K562 (cell line): ENCODE data around the gene EFNA1. TPM values are rescaled to one million over a fixed set of nuclear protein-coding genes. Genes with fewer than 3 reads are reported as not detected.

ENCODE experiments used
- CBX2 ChIP-seq: fragments of 200-600 bp; sonication (generic); IDR thresholded peaks from one replicate; pipeline ENCODE4 v1.6.1; 2012; ENCODE audit warnings: mild to moderate bottlenecking, low read length, inconsistent platforms; ENCODE audit not compliant: insufficient read depth, poor library complexity, severe bottlenecking
- E4F1 ChIP-seq: fragments of 250-450 bp; sonication (Bioruptor Pico); IDR thresholded peaks from 2 replicates; pipeline ENCODE4 v1.5.0; 2021; ENCODE audit warnings: mild to moderate bottlenecking, borderline replicate concordance
- GTF2A2 ChIP-seq: IDR thresholded peaks from 2 replicates; pipeline ENCODE4 v1.6.1; 2016; ENCODE audit warnings: mild to moderate bottlenecking, missing genetic modification characterization, missing compliant biosample characterization
- HES1 ChIP-seq: fragments of 450-650 bp; IDR thresholded peaks from 2 replicates; pipeline ENCODE4 v1.6.1; 2016; ENCODE audit warnings: low read depth, mild to moderate bottlenecking, moderate library complexity
- KDM5B ChIP-seq: fragments of 200-600 bp; sonication (generic); IDR thresholded peaks from 2 replicates; pipeline ENCODE4 v1.6.1; 2012; ENCODE audit warnings: low read depth, mild to moderate bottlenecking, moderate library complexity, low read length, control low read depth, inconsistent platforms; ENCODE audit not compliant: insufficient replicate concordance
- NFATC3 ChIP-seq: fragments of 450-650 bp; IDR thresholded peaks from 2 replicates; pipeline ENCODE4 v1.6.1; 2017; ENCODE audit warnings: mild to moderate bottlenecking
- SRSF9 ChIP-seq: fragments of 200-400 bp; formaldehyde crosslinking; IDR thresholded peaks from 2 replicates; pipeline ENCODE4 v1.6.1; 2017; ENCODE audit warnings: low read depth, low read length, borderline replicate concordance
- STAT5A ChIP-seq: IDR thresholded peaks from 2 replicates; pipeline ENCODE4 v1.6.1; 2012; ENCODE audit warnings: low read length, inconsistent platforms, borderline replicate concordance
- TBP ChIP-seq: optimal IDR thresholded peaks from 2 replicates; pipeline ENCODE3; 2011; ENCODE audit warnings: low read depth, low read length, improper control_type of control experiment
- TCF7L2 ChIP-seq: fragments of 150-350 bp; IDR thresholded peaks from 2 replicates; pipeline ENCODE4 v1.6.1; 2016; ENCODE audit warnings: low read depth, mild to moderate bottlenecking, low read length, moderate library complexity
- TEAD1 ChIP-seq, 2 experiments: fragments of 450-650 bp in 1 of 2; sonication (generic) in 1 of 2; formaldehyde crosslinking; IDR thresholded peaks; 2 replicates each; pipeline versions ENCODE4 v1.4.0 to v1.8.0; 2020 to 2022; ENCODE audit warnings: mild to moderate bottlenecking in 2 of 2, missing genetic modification reagents in 1 of 2
- TRIM28 ChIP-seq: fragments of 450-650 bp; IDR thresholded peaks from 2 replicates; pipeline ENCODE4 v1.6.1; 2017
- UBTF ChIP-seq, 2 experiments: IDR thresholded peaks; 2 replicates each; pipeline ENCODE4 v1.6.1; 2012; ENCODE audit warnings: improper control_type of control experiment in 2 of 2, low read depth in 2 of 2, low read length in 2 of 2, borderline replicate concordance in 1 of 2
- YY1 ChIP-seq, 3 experiments: IDR thresholded peaks; 2 replicates each; pipeline ENCODE4 v1.6.1; 2011; ENCODE audit warnings: low read length in 2 of 3, mild to moderate bottlenecking in 2 of 3, moderate library complexity in 2 of 3, borderline replicate concordance in 1 of 3, control low read depth in 1 of 3, low read depth in 1 of 3; ENCODE audit not compliant: insufficient read depth in 3 of 3, insufficient replicate concordance in 2 of 3, control insufficient read depth in 1 of 3, insufficient read length in 1 of 3; ENCODE audit errors: extremely low read depth in 1 of 3
- ZEB2 ChIP-seq: fragments of 450-650 bp; IDR thresholded peaks from 2 replicates; pipeline ENCODE4 v1.6.1; 2016
- ZNF444 ChIP-seq: fragments of 250-450 bp; sonication (Bioruptor Pico); IDR thresholded peaks from 2 replicates; pipeline ENCODE4 v1.4.0; 2020; ENCODE audit warnings: mild to moderate bottlenecking, moderate library complexity
- polyA plus RNA-seq, 8 experiments: library from polyadenylated mRNA; depleted of rRNA in 4 of 8; stranded (reverse) in 5 of 8; unstranded in 3 of 8; fragments of >200 nt; fragmentation: Nextera tagmentation in 2 of 8; fragmentation: Illumina TruSeq in 1 of 8; extraction: Ambion mirVana in 2 of 8; extraction: Trizol in 1 of 8; gene quantifications; 2 replicates each; pipeline versions ENCODE4 v1.2.1 to v1.2.3, GENCODE V29; 2011 to 2014; ENCODE audit warnings: inconsistent platforms in 1 of 8, missing spikeins in 1 of 8
- total RNA-seq, 7 experiments: library from RNA; depleted of rRNA in 6 of 7; stranded (reverse); fragments of >200 nt in 6 of 7; fragmentation: Illumina TruSeq in 2 of 7; extraction: Trizol in 2 of 7; gene quantifications; 2 replicates each; pipeline versions ENCODE4 v1.2.1 to v1.2.3, GENCODE V29; 2011 to 2021; ENCODE audit warnings: low replicate concordance in 1 of 7
- TF ChIP-seq, protein P1 (sequence below): sonication (generic); formaldehyde crosslinking; IDR thresholded peaks from 2 replicates; pipeline ENCODE4 v1.8.1; 2023; ENCODE audit warnings: mild to moderate bottlenecking, missing genetic modification reagents
- TF ChIP-seq, protein P2 (sequence below), 2 experiments: fragments of 450-650 bp in 1 of 2; sonication (generic) in 1 of 2; formaldehyde crosslinking; conservative IDR thresholded peaks; 2 replicates each; pipeline versions ENCODE4 v1.4.0 to v1.8.1; 2020 to 2022; ENCODE audit warnings: mild to moderate bottlenecking in 1 of 2, missing genetic modification reagents in 1 of 2

The EFNA1 gene
- total and polyA plus RNA-seq, 9 of the 15 experiments (the other 6 are each of a cell fraction or from before 2014, with no cell fraction given) = 2.1 to 9.3 (median 3.0) TPM

DNA sequence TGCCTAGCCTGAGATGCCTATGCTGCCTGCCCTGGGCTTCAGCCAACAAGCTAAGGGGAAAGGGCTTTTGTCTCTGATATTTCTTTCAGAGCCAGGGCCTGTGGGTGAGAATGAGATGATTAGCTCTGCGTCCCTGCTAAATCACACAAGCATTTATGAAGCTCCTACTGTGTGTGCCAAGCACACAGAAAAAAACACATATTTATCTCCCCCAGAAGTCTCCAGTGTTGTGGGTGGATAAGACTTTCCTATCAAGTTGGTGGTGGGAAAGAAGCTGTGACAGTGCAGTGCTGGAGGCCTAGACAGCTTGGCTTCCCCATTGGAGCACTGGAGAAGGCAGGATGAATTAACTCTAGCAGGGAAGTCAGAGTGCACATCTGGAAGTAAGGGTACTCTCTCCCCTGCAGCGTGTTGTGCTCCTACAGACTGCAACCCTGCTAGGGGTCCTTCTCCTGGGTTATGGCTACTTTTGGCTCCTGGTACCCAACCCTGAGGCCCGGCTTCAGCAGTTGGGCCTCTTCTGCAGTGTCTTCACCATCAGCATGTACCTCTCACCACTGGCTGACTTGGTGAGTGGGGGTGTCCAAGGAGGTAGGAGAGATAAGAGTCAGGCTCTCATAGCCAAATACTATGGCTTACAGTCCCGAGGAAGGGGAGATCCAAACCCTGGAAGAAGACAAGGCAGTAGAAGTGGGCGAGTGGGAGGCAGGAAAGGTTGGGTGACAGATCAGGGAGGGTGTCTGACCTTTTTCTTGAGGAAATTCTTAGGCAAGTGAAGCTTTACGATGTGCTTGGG is 9.7 kb downstream of the EFNA1 start (continued):
- TF ChIP-seq SRSF9 (no peak), TEAD1 (CRISPR knock-in tag; IDR thresholded peaks at IDR 0.05) (no peak), E4F1 (CRISPR knock-in tag) (no peak), TBP (no peak), ZEB2 (peak; percentile 51; the same call in 1 of the 2 replicates), NFATC3 (no peak), STAT5A (peak; percentile 48; the same call in 1 of the 2 replicates), GTF2A2 (no peak), CBX2 (no peak), UBTF (IDR thresholded peaks at IDR 0.05; ENCODE audit: borderline replicate concordance in 1 of 2, low read depth in 2 of 2, low read length in 2 of 2) (0 out of 4 replicates have a peak, but pooled peaks of 1 of the 2 experiments have one; percentile 32), TCF7L2 (no peak), ZNF444 (CRISPR knock-in tag) (no peak), HES1 (no peak), KDM5B (peak; percentile 48), TRIM28 (no peak), YY1 (IDR thresholded peaks at IDR 0.05; ENCODE audit: borderline replicate concordance in 1 of 3, control insufficient read depth in 1 of 3, extremely low read depth in 1 of 3, insufficient read depth in 3 of 3, insufficient read length in 1 of 3, insufficient replicate concordance in 2 of 3, low read depth in 1 of 3, low read length in 2 of 3) (no peak)
- TF ChIP-seq, protein P1, sequence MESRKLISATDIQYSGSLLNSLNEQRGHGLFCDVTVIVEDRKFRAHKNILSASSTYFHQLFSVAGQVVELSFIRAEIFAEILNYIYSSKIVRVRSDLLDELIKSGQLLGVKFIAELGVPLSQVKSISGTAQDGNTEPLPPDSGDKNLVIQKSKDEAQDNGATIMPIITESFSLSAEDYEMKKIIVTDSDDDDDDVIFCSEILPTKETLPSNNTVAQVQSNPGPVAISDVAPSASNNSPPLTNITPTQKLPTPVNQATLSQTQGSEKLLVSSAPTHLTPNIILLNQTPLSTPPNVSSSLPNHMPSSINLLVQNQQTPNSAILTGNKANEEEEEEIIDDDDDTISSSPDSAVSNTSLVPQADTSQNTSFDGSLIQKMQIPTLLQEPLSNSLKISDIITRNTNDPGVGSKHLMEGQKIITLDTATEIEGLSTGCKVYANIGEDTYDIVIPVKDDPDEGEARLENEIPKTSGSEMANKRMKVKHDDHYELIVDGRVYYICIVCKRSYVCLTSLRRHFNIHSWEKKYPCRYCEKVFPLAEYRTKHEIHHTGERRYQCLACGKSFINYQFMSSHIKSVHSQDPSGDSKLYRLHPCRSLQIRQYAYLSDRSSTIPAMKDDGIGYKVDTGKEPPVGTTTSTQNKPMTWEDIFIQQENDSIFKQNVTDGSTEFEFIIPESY (CRISPR knock-in tag) = no peak
- TF ChIP-seq, protein P2, sequence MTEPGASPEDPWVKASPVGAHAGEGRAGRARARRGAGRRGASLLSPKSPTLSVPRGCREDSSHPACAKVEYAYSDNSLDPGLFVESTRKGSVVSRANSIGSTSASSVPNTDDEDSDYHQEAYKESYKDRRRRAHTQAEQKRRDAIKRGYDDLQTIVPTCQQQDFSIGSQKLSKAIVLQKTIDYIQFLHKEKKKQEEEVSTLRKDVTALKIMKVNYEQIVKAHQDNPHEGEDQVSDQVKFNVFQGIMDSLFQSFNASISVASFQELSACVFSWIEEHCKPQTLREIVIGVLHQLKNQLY (CRISPR knock-in tag; conservative IDR thresholded peaks at IDR 0.05) = no peak
